ENCODE data around the gene L3MBTL4.
"Not testable (repeated sequence)": the region's sequence is repeated elsewhere in the genome, so short reads cannot be mapped to it uniquely, and the experiment has no call there.

The L3MBTL4 gene

GRCh38 chr18:6199777-6200176, 214.9 kb downstream of the L3MBTL4 start:
- Histone ChIP-seq H3K27me3 (ENCODE audit: insufficient read depth, low read depth, severe bottlenecking) (peaks cover 17% of the 10 kb centered on the region), H3K27ac (no peak overlapping the region), H3K9me3 (ENCODE audit: severe bottlenecking) (no peaks in the 10 kb centered on the region), H3K4me3 (ENCODE audit: low read depth, low read length) (no peak overlapping the region), H3K36me3 (no peaks in the 10 kb centered on the region)
- no peak for DNase-seq
- no peak for TF ChIP-seq CTCF (IDR thresholded peaks at IDR 0.05; ENCODE audit: low read depth, low read length)

- H3K9me3 ChIP-seq (ENCODE audit: severe bottlenecking): no peaks in the 10 kb centered on the region
- no peaks in the 10 kb centered on the region for H3K36me3 ChIP-seq
- no peak for TF ChIP-seq CTCF (IDR thresholded peaks at IDR 0.05; ENCODE audit: low read depth, low read length)
- H3K27ac ChIP-seq: no peak overlapping the region
- H3K27me3 ChIP-seq (ENCODE audit: insufficient read depth, low read depth, severe bottlenecking): peaks cover 19% of the 10 kb centered on the region
- no peak overlapping the region for H3K4me3 ChIP-seq (ENCODE audit: low read depth, low read length)
- DNase-seq: no peak
These were observed 216.1 kb downstream of the L3MBTL4 start for GRCh38 chr18:6198585-6198984.

- Histone ChIP-seq H3K27ac (no peak overlapping the region), H3K27me3 (ENCODE audit: insufficient read depth, low read depth, severe bottlenecking) (peaks cover 14% of the 10 kb centered on the region)
- TF ChIP-seq CTCF (IDR thresholded peaks at IDR 0.05; ENCODE audit: low read depth, low read length): no peak
These were observed 220.1 kb downstream of the L3MBTL4 start for GRCh38 chr18:6194640-6195039.

GRCh38 chr18:6185782-6186181, 228.9 kb downstream of the L3MBTL4 start:
- H3K9me3 ChIP-seq (ENCODE audit: severe bottlenecking); H3K27ac ChIP-seq; H3K4me3 ChIP-seq (ENCODE audit: low read depth, low read length); H3K27me3 ChIP-seq (ENCODE audit: insufficient read depth, low read depth, severe bottlenecking); DNase-seq; H3K36me3 ChIP-seq: not testable (repeated sequence)

More at GRCh38 chr18:6194640-6195039, 220.1 kb downstream of the L3MBTL4 start:
- DNase-seq: no peak
- no peaks in the 10 kb centered on the region for H3K9me3 ChIP-seq (ENCODE audit: severe bottlenecking)
- H3K4me3 ChIP-seq (ENCODE audit: low read depth, low read length): no peak overlapping the region
- H3K36me3 ChIP-seq: no peaks in the 10 kb centered on the region

- TF ChIP-seq CTCF (IDR thresholded peaks at IDR 0.05; ENCODE audit: low read depth, low read length): no peak
- no peak for DNase-seq
- Histone ChIP-seq H3K27ac (no peak overlapping the region), H3K36me3 (no peaks in the 10 kb centered on the region), H3K9me3 (ENCODE audit: severe bottlenecking) (no peaks in the 10 kb centered on the region), H3K27me3 (ENCODE audit: insufficient read depth, low read depth, severe bottlenecking) (peaks cover 9% of the 10 kb centered on the region), H3K4me3 (ENCODE audit: low read depth, low read length) (no peak overlapping the region)
These were observed 239.5 kb downstream of the L3MBTL4 start for GRCh38 chr18:6174983-6175745.

- TF ChIP-seq CTCF (IDR thresholded peaks at IDR 0.05; ENCODE audit: low read depth, low read length): no peak
- DNase-seq: no peak
- no peak overlapping the region for H3K4me3 ChIP-seq (ENCODE audit: low read depth, low read length)
- H3K36me3 ChIP-seq: no peaks in the 10 kb centered on the region
- H3K9me3 ChIP-seq (ENCODE audit: severe bottlenecking): no peaks in the 10 kb centered on the region
- H3K27ac ChIP-seq: no peak overlapping the region
- peaks cover 3% of the 10 kb centered on the region for H3K27me3 ChIP-seq (ENCODE audit: insufficient read depth, low read depth, severe bottlenecking)
These were observed 244.1 kb downstream of the L3MBTL4 start for GRCh38 chr18:6170604-6171003.

Measured in WERI-Rb-1 (cell line).